SK-N-SH (cell line): ENCODE measurements around the gene MAP1A. TPM values are rescaled to one million over a fixed set of nuclear protein-coding genes. Genes with fewer than 3 reads are reported as not detected.

Experiments used
- CTCF ChIA-PET: fragments of 300-600, 350-600 bp; formaldehyde crosslinking; extraction: SDS; loops from one replicate; lab custom pipeline; 2021; lab: Yijun Ruan, JAX
- POLR2A ChIA-PET: fragments of 350-600 bp; sonication (Branson Sonifier 250); formaldehyde crosslinking; extraction: SDS; loops from one replicate; lab custom pipeline; 2020; ENCODE audit warnings: antibody characterized with exemption, inconsistent platforms; lab: Yijun Ruan, JAX
- DNase-seq: peaks from one replicate; pipeline ENCODE4 v3.0.0; 2012
- H2AFZ ChIP-seq: fragments of 200-600 bp; sonication (generic); 2 replicates; pipeline ENCODE4 v1.8.1; 2016; ENCODE audit warnings: antibody characterized with exemption, mild to moderate bottlenecking, low read depth
- H3F3A ChIP-seq: fragments of 200-600 bp; sonication (generic); replicated peaks from 2 replicates; pipeline ENCODE3; 2016; ENCODE audit warnings: antibody characterized with exemption, mild to moderate bottlenecking; ENCODE audit not compliant: insufficient read depth
- H3K27ac ChIP-seq, 2 experiments: fragments of 200-500 bp in 1 of 2; fragments of 200-600 bp in 1 of 2; sonication (Bioruptor generic) in 1 of 2; sonication (generic), shearing (Covaris generic) in 1 of 2; 2 replicates each; pipeline versions ENCODE4 v1.5.1 to v1.6.1; 2014 to 2016; ENCODE audit warnings: low read depth in 2 of 2, inconsistent platforms in 1 of 2, low read length in 1 of 2, mild to moderate bottlenecking in 1 of 2, mixed read lengths in 1 of 2
- H3K27me3 ChIP-seq: fragments of 200-600 bp; sonication (generic), shearing (Covaris generic); 2 replicates; pipeline ENCODE4 v1.6.1; 2016; ENCODE audit warnings: mixed run types; ENCODE audit not compliant: insufficient read depth
- H3K36me3 ChIP-seq, 2 experiments: fragments of 200-500 bp in 1 of 2; fragments of 200-600 bp in 1 of 2; sonication (Bioruptor generic) in 1 of 2; sonication (generic) in 1 of 2; replicated peaks in 1 of 2; 2 replicates each; pipeline versions ENCODE3 to v1.5.1; 2014 to 2016; ENCODE audit warnings: low read length in 1 of 2, mild to moderate bottlenecking in 1 of 2; ENCODE audit not compliant: insufficient read depth in 2 of 2, control insufficient read depth in 1 of 2
- H3K4me1 ChIP-seq, 2 experiments: fragments of 200-500 bp in 1 of 2; fragments of 200-600 bp in 1 of 2; sonication (Bioruptor generic) in 1 of 2; sonication (generic), shearing (Covaris generic) in 1 of 2; 2 replicates each; pipeline versions ENCODE4 v1.5.1 to v1.6.1; 2014 to 2016; ENCODE audit warnings: low read depth in 1 of 2, low read length in 1 of 2, mixed run types in 1 of 2; ENCODE audit not compliant: insufficient read depth in 2 of 2, control insufficient read depth in 1 of 2
- H3K4me2 ChIP-seq: fragments of 200-600 bp; sonication (generic), shearing (Covaris generic); 2 replicates; pipeline ENCODE4 v1.6.1; 2017; ENCODE audit warnings: mixed run types
- H3K4me3 ChIP-seq, 2 experiments: fragments of 200-500 bp in 1 of 2; fragments of 200-600 bp in 1 of 2; sonication (Bioruptor generic) in 1 of 2; sonication (generic), shearing (Covaris generic) in 1 of 2; 2 replicates each; pipeline versions ENCODE4 v1.5.1 to v1.8.1; 2014 to 2016; ENCODE audit warnings: low read depth in 2 of 2, inconsistent platforms in 1 of 2, low read length in 1 of 2, mild to moderate bottlenecking in 1 of 2, mixed read lengths in 1 of 2, moderate library complexity in 1 of 2
- H3K79me2 ChIP-seq: fragments of 200-600 bp; sonication (generic); 2 replicates; pipeline ENCODE4 v1.8.1; 2017; ENCODE audit warnings: mild to moderate bottlenecking; ENCODE audit not compliant: insufficient read depth
- H3K9ac ChIP-seq: fragments of 200-600 bp; sonication (generic); 2 replicates; pipeline ENCODE4 v1.6.1; 2017; ENCODE audit warnings: mixed run types
- H3K9me2 ChIP-seq: fragments of 200-600 bp; sonication (generic); 2 replicates; pipeline ENCODE4 v1.6.1; 2017; ENCODE audit warnings: mixed run types
- H3K9me3 ChIP-seq: fragments of 200-600 bp; sonication (generic); 2 replicates; pipeline ENCODE4 v1.6.1; 2017; ENCODE audit warnings: mixed run types, mild to moderate bottlenecking, moderate library complexity
- H4K20me1 ChIP-seq: fragments of 200-600 bp; sonication (generic); 2 replicates; pipeline ENCODE4 v1.6.1; 2017; ENCODE audit warnings: mild to moderate bottlenecking, mixed run types; ENCODE audit not compliant: insufficient read depth
- CHD2 ChIP-seq: fragments of 150-350 bp; IDR thresholded peaks from 2 replicates; pipeline ENCODE4 v1.6.1; 2018; ENCODE audit warnings: low read length; ENCODE audit not compliant: partially characterized antibody
- CTCF ChIP-seq: fragments of 200-600 bp; sonication (generic); IDR thresholded peaks from 2 replicates; pipeline ENCODE4 v1.6.1; 2017; ENCODE audit warnings: antibody characterized with exemption, mild to moderate bottlenecking, moderate library complexity
- FOSL2 ChIP-seq: IDR thresholded peaks from 2 replicates; pipeline ENCODE4 v1.4.0; 2012; ENCODE audit warnings: low read depth, mild to moderate bottlenecking, moderate library complexity, borderline replicate concordance
- GABPA ChIP-seq: IDR thresholded peaks from 2 replicates; pipeline ENCODE4 v1.4.0; 2012; ENCODE audit warnings: low read depth, mild to moderate bottlenecking
- GATA2 ChIP-seq: sonication (generic); formaldehyde crosslinking; IDR thresholded peaks from 2 replicates; pipeline ENCODE4 v1.5.0; 2020; ENCODE audit warnings: mild to moderate bottlenecking, missing genetic modification reagents
- JUND ChIP-seq: IDR thresholded peaks from 2 replicates; pipeline ENCODE4 v1.4.0; 2012
- MAX ChIP-seq: IDR thresholded peaks from 2 replicates; pipeline ENCODE4 v1.4.0; 2012; ENCODE audit warnings: low read depth
- NFIC ChIP-seq: IDR thresholded peaks from 2 replicates; pipeline ENCODE4 v1.4.0; 2012; ENCODE audit warnings: borderline replicate concordance
- PBX3 ChIP-seq: IDR thresholded peaks from 2 replicates; pipeline ENCODE4; 2012
- RAD21 ChIP-seq: IDR thresholded peaks from 2 replicates; pipeline ENCODE4 v1.6.1; 2012; ENCODE audit warnings: mild to moderate bottlenecking, low read length
- RCOR1 ChIP-seq: fragments of 150-350 bp; IDR thresholded peaks from 2 replicates; pipeline ENCODE4 v1.6.1; 2017; ENCODE audit warnings: antibody characterized with exemption, low read length
- SIN3A ChIP-seq: IDR thresholded peaks from 2 replicates; pipeline ENCODE4 v1.6.1; 2012; ENCODE audit warnings: low read depth, mild to moderate bottlenecking, low read length, moderate library complexity, borderline replicate concordance
- SMC3 ChIP-seq: IDR thresholded peaks from 2 replicates; pipeline ENCODE4 v1.6.1; 2012; ENCODE audit warnings: low read depth, low read length, improper control_type of control experiment
- TEAD4 ChIP-seq: IDR thresholded peaks from 2 replicates; pipeline ENCODE4 v1.4.0; 2012; ENCODE audit warnings: mild to moderate bottlenecking, borderline replicate concordance; ENCODE audit not compliant: insufficient read depth
- USF1 ChIP-seq: IDR thresholded peaks from 2 replicates; pipeline ENCODE4 v1.4.0; 2012; ENCODE audit warnings: low read depth, borderline replicate concordance
- YY1 ChIP-seq: IDR thresholded peaks from 2 replicates; pipeline ENCODE4 v1.4.0; 2012; ENCODE audit warnings: low read depth, mild to moderate bottlenecking
- ZBTB33 ChIP-seq: IDR thresholded peaks from 2 replicates; pipeline ENCODE4 v1.4.0; 2012; ENCODE audit warnings: low read depth, borderline replicate concordance
- WGBS: methylation state at CpG from one replicate; pipeline ENCODE4 v1.1.6; 2017; ENCODE audit warnings: low lambda C conversion rate; 5-methylcytosine and 5-hydroxymethylcytosine counted together
- polyA plus RNA-seq, 3 experiments: library from polyadenylated mRNA; depleted of rRNA; stranded (reverse); fragments of >200 nt; gene quantifications; 2 replicates each; pipeline ENCODE4 v1.2.3, GENCODE V29; 2012

MAP1A gene
- polyA plus RNA-seq, 1 of the 3 experiments (the other 2 are of a cell fraction) = 6.0 TPM

GRCh38 chr15:43473885-43474284, 43.5 kb upstream of the MAP1A start (continued):
- TF ChIP-seq CTCF = no peak
- TF ChIP-seq GABPA = no peak
- TF ChIP-seq NFIC = no peak
- TF ChIP-seq FOSL2 = no peak
- no peak for TF ChIP-seq CHD2
- TF ChIP-seq MAX = no peak
- TF ChIP-seq RCOR1 = no peak

GRCh38 chr15:43483297-43484128, 33.9 kb upstream of the MAP1A start:
- no peaks in the 10 kb centered on the region for H3K27me3 ChIP-seq
- peak; percentile 59 for TF ChIP-seq CTCF
- TF ChIP-seq PBX3 = peak; percentile 25; the same call in 1 of the 2 replicates
- TF ChIP-seq USF1 = no peak
- no peak for TF ChIP-seq TEAD4
- no peak for TF ChIP-seq SIN3A
- no peak for TF ChIP-seq RCOR1
- TF ChIP-seq GATA2 (CRISPR knock-in tag) = no peak
- TF ChIP-seq YY1 = no peak
- TF ChIP-seq SMC3 = peak; percentile 51
- no peak for TF ChIP-seq JUND
- peak; percentile 63 for TF ChIP-seq RAD21
- no peak for TF ChIP-seq ZBTB33
- TF ChIP-seq MAX = no peak
- TF ChIP-seq NFIC = no peak
- no peak overlapping the region for H3K4me2 ChIP-seq
- no peaks in the 10 kb centered on the region for H3K9me3 ChIP-seq
- H3K79me2 ChIP-seq = peaks cover 45% of the 10 kb centered on the region
- no peak overlapping the region for H2AFZ ChIP-seq
- H3K36me3 ChIP-seq = peaks cover 26 to 72% of the 10 kb centered on the region in 2 experiments
- peak; percentile 27 for DNase-seq
- H3F3A ChIP-seq = peaks cover 16% of the 10 kb centered on the region
- H3K9ac ChIP-seq = no peak overlapping the region
- 95% methylated on average over 4 of the region's 4 CpGs for WGBS
- CTCF ChIA-PET = interaction anchor here (0.8 to 1.5 kb wide), 7 partner anchors 8 to 32 kb away, joined by 3 to 11 read pairs (median 4); no protein-coding TSS in a partner anchor
- H4K20me1 ChIP-seq = no peaks in the 10 kb centered on the region; the same call in 1 of the 2 replicates
- H3K27ac ChIP-seq = peak overlapping the region; percentile 2 to 12; a peak in 1 of 4 replicates
- H3K4me1 ChIP-seq = no peaks in the 10 kb centered on the region
- H3K4me3 ChIP-seq = no peak overlapping the region
- no peaks in the 10 kb centered on the region for H3K9me2 ChIP-seq
- POLR2A ChIA-PET = no interaction called here
